Erythroblast (primary cell): Measurements from ENCODE around the gene COL6A1.

ENCODE experiments used
- DNase-seq, 2 experiments: peaks; one replicate each; lab custom pipeline; 2025; lab: John Stamatoyannopoulos, UW
- GATA1 ChIP-seq: IDR thresholded peaks from 2 replicates; pipeline ENCODE4 v1.6.1; 2011; ENCODE audit warnings: low read depth, mild to moderate bottlenecking, control low read depth, low read length, moderate library complexity
- POLR2A ChIP-seq: IDR thresholded peaks from 2 replicates; pipeline ENCODE4 v1.6.1; 2011; ENCODE audit warnings: mild to moderate bottlenecking, low read length

The COL6A1 gene

DNA sequence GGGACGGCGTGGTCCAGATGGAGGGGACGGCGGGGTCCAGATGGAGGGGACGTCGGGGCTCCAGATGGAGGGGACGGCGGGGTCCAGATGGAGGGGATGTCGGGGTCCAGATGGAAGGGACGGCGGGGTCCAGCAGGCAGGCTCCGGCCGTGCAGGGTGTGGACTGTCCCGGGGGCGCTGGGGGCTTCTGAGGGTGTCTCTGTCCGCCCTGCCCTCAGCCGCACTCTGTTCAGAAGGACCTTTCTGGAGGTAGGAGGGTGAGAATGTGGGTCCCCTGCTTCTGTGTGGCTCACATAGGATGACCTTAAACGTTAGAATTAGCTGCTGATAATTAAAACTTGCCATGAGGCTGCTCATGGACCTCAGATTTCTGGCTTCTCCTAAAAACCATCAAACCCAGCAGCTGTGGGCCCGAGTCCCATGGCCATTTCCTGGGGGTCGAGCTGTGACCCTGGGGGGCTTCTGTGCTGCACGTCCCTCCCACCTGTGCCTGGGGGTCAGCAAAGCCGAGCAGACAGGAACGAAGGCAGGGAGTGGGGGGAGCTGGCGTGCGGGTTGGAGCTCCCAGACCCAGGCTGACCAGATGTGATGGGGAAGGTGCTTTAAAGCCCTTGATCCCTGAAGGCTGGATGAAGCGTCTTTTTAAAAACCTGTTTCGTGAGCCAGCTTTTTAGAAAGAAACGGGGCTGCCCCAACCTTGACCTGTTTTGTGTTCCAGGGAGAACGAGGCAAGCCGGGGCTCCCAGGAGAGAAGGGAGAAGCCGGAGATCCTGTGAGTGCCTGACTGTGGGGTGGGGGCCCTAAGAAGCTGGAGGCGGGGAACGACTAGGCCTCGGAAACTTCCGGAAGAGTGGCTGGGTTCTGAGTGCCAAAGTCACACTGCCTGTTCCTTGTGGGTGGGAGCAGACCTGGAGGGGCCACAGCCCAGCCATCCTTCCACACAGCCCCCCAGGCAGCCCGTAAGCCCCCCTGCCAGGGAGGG is 7.1 kb downstream of the COL6A1 start:
- DNase-seq: no peak
- TF ChIP-seq GATA1 (no peak), POLR2A (no peak)

DNA sequence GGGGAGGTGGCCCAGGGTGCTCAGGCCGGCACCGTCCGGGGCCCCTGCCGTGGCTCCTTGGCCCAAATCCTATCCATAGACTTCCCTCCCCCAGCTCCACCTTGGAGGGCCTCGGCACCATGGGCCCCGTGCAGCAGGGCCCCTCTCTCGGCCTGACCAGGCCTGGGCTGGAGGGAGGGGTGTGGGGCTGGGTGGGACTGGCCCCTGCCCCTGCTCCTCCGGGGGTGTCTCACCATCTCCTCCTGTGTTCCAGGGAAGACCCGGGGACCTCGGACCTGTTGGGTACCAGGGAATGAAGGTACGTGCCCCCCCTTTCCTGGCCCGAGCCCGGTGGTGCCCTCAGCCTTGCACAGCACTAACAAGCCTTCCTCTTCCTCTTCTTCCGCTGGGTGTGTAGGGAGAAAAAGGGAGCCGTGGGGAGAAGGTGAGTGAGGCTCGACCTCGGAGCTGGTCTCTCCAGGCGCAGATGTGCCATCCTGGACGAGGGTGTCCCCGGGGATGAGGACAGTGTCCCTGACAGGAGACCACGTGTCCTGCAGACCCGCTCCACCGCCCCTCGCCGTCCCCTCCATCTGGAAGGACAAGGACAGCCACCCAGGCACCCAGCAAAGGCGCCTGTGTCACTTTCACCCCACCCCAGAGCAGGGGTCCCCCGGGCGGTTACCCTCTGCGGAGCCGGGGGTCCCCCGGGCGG is 7.9 kb downstream of the COL6A1 start:
- no peak for TF ChIP-seq POLR2A
- TF ChIP-seq GATA1: no peak
- DNase-seq: no peak

DNA sequence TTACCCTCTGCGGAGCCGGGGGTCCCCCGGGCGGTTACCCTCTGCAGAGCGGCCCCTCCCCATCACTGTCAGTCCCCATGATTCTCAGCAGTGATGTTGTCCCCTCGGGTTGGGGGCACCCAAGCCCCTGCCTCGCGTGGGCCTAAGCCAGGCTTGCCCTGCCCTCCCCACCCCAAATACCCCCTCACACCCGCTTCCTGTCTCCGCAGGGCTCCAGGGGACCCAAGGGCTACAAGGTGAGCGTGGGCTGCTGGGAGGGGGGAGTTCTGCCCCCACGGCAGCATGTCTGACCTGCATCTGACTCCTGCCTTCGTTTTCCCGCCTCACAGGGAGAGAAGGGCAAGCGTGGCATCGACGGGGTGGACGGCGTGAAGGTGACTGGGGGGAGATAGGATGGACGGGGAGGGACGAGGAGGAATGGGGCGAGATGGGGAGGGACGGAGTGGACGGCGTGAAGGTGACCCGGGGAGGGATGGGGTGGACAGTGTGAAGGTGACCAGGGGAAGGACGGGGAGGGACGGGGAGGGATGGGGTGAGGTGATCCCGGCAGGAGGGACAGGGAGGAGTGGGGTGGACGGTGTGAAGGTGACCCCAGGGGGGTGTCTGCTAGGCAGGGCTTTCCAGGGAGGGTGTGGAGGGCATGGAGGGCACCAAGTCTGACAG is 8.6 kb downstream of the COL6A1 start:
- no peak for TF ChIP-seq GATA1
- no peak for TF ChIP-seq POLR2A
- DNase-seq: no peak

DNA sequence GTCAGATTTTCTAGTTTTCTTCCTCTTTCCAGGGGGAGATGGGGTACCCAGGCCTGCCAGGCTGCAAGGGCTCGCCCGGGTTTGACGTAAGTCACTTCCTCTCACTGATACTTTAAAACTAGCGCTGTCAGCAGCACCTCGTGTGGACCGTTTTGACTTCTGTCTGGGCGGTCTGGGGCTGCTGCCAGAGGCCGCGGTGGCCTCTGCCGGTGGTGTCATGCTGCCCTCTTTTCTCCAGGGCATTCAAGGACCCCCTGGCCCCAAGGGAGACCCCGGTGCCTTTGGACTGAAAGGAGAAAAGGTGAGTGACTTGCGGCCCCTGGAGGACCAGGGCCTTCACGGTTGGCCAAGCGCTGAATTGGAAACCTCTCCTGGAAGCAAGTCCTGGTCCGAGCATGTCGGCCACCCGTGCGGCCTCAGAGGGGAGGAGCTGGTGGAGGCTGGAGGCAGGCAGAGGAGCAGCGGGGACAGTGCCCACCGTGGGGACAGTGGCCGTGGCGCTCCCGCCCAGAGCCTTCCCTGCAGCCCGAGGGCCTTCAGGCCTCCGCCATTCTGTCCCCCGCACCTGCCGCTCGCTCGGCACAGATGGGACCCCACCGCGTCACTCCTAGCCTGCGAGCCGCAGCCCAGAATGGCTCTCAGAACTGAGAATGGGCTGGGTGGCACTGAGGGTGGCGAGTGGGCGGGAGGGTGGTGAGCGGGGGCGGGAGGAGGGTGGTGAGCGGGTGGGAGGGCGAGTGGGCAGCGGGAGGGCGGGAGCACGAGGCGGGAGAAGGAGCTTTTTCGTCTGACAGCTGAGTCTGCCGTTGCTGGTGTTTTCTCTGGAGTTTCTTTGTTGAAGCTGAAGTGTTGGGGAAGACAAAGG is 9.4 kb downstream of the COL6A1 start:
- TF ChIP-seq POLR2A: no peak
- TF ChIP-seq GATA1: no peak
- no peak for DNase-seq

DNA sequence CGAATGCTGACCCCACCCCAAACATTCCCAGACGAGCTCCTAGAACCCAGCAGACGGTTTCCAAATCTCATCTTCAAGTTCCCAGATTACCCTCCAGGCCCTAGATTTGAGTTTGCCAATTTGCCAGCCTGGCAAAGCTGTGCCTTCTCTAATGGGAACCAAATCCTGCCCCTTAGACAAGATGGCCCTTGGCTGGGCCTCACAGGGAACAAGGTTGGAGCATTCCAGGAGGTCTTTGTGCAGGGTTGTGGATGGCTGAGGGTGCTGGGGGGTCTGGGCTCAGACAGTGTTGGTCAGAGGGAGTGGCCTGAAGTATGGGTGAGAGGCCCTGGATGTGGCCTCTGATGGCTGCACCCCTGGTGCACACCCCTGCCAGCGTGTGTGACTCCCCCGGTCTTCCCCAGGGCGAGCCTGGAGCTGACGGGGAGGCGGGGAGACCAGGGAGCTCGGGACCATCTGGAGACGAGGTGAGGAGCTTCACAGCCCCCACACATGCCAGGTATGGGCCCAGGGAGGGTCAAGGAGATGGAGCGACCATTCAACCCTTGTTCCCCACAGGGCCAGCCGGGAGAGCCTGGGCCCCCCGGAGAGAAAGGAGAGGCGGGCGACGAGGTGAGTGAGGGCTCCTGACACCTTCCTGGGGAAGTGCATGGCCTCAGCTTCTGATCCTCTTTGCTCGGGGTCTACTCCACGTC is 10.2 kb downstream of the COL6A1 start:
- no peak for TF ChIP-seq POLR2A
- TF ChIP-seq GATA1: no peak
- DNase-seq: no peak

DNA sequence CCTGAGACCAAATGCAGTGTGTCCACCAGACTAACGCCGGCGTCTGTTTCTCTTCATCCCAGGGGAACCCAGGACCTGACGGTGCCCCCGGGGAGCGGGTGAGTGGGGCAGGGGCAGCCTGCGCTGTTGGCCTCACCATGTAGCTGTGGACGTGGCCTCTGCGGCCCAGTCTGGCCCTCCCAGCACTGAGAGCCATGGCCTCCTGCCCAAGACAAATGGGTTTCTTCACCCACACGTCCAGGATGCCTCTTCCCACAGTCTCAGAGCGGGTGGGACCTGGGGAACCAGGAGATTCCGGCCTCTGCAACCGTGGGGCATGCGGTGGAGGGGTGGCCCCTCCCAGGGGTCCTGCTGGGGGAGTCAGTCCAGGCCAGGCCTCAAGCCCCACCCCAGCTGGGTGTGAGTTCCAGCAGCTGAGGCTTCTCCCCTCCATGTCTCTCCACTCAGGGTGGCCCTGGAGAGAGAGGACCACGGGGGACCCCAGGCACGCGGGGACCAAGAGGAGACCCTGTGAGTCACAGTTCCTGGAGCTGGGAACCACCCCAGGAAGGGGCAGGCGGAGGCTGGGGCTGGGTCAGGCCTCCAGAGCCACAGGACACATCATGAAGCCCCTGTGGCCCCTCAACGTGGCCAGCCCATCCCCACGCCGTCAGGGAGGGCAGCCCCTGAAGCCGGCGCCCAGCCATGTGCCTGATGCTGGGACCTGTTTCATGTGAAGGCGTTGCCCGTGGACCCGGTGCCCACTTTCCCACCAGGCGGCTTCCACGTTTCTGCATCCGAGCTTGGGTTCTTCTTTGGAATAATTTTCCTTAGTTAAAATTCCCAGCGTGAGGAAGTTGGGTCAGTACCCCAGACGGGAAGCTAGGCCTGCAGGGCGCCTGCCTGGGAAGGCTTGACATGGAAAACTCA is 11.0 kb downstream of the COL6A1 start:
- TF ChIP-seq POLR2A (no peak), GATA1 (no peak)
- no peak for DNase-seq

DNA sequence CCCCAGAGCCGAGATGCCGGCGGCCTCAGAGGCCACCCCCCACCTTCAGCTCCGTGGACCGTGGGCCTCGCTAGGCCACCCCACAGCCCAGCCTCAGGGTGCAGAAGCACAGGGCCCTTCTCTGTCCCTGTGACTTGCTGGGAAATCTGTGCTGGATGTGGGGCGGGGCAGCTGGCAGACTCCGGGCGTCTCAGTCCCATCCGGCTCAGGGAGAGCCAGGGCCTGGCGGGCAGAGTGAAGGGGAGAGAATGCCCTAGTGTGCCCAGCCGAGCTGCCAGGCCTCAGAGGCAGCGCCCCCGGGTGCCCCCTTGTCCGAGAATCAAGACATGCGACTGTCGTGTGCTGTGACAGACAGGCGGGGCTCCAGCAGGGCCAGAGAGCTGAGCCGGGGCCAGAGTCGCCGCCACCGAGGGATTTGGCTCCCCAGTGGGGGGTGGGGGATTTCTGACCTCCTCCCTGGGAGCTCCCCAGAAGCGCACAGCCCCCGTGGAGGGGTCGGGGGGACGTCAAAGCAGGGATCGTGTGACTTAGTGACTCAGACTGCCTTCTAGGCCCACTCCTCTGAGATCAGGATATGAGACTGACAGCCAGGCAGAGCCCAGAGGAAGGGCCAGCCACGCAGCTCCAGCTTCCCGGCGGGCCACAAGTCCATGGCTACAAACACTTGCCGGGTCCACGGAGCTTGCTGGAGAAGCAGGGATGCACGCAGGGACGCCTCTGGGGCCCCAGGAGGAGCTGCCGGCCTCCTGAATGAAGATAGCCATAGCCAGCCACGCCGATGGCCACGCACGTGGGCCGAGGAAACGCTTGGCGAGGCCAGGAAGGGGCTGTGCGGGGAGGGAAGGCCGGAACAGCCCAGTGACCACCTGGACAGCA is 11.9 kb downstream of the COL6A1 start:
- DNase-seq: no peak
- TF ChIP-seq GATA1: no peak
- no peak for TF ChIP-seq POLR2A

DNA sequence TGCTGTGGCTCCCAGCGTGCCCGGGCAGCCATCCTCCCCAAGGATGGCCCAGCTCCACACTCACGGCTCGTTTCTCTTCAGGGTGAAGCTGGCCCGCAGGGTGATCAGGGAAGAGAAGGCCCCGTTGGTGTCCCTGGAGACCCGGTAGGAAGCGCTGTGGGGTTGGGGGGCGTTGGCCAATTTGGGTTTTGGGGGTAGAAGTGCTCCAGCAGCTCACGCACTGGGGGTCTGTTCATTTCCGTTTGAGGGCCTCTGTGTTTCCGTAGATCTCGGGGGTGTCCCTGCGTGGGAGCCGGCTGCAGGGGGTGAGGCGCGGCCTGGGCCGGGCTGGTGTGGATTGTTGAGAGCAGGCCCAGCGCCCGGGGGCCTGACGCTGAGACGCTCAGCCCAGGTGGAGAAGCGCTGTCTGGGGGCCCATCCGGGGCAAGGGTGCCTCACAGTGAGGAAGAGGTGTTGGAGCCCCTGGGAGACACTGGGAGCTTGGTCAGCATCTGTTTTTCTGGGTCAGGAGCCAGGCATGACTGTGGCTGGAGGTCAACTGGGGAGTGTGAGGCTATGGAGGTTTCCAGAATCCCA is 12.6 kb downstream of the COL6A1 start:
- no peak for DNase-seq
- no peak for TF ChIP-seq POLR2A
- no peak for TF ChIP-seq GATA1

DNA sequence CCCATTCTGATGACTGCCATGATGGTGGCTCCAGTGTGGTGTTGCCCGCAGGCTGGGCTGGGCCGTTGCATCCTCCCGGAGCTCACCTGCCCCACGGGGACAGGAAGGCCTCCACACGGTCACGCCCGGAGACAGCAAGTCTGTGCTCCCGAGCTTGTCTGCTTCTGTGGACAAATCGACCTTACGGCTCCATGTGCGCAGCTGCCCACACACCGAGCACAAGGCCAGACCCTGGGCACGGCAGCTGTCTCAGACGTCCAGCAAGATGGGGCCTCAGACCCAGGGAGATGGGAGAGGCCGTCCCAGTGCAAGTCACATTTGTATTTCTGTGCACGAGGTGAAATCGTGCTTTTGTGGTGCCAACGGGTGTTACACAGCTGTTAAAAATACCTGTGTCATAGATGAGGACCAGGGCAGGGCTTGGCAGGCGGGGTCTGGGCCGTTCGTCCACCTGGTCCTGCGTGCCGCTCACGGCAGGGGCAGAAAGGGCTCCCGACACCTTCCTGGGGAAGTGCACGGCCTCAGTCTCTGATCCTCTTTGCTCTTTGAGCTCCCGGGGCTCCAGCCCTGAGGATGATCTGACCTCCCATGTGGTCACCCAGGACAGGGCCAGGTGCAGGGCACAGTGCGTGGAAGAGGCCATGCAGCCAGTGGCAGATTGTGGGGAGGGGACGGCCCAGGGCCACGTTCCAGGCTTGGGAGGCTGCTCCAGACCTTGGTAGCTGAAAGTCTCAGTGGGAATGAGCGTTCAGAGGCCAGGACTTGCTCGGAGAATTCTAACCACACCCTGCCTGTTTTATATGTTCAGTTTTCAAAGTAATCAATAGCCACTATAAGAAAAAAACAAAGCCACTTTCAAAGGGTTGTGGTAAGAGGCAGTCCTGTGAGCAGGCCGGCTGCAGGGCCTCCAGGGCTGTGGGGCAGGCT is 13.5 kb downstream of the COL6A1 start:
- TF ChIP-seq GATA1 (no peak), POLR2A (no peak)
- DNase-seq: no peak
